ENCODE data around the gene GPR132. TPM values are rescaled to one million over a fixed set of nuclear protein-coding genes. Genes with fewer than 3 reads are reported as not detected.

Gene GPR132
- polyA plus RNA-seq, 1 donor (not counting 4 experiments of a cell fraction or from before 2014, with no cell fraction given) = not detected

- Histone ChIP-seq H3K27ac (ENCODE audit: control insufficient read depth, insufficient read depth, low read length) (no peak overlapping the region), H4K20me1 (ENCODE audit: control insufficient read depth, extremely low read depth, insufficient read depth, low read length) (no peaks in the 10 kb centered on the region), H2AFZ (ENCODE audit: control insufficient read depth, low read length) (no peak overlapping the region), H3K36me3 (ENCODE audit: control insufficient read depth in 2 of 2, extremely low read depth in 1 of 2, insufficient read depth in 2 of 2, low read length in 2 of 2) (peaks cover 0 to 4% of the 10 kb centered on the region in 2 experiments), H3K4me1 (ENCODE audit: control insufficient read depth, extremely low read depth, insufficient read depth, low read length) (peaks cover 6% of the 10 kb centered on the region), H3K4me2 (ENCODE audit: control insufficient read depth, extremely low read depth, insufficient read depth, low read depth, low read length) (no peak overlapping the region), H3K79me2 (ENCODE audit: control insufficient read depth, insufficient read depth, low read length) (no peaks in the 10 kb centered on the region), H3K9ac (ENCODE audit: control insufficient read depth, extremely low read depth, insufficient read depth, low read length) (no peak overlapping the region), H3K4me3 (ENCODE audit: control insufficient read depth in 2 of 3, extremely low read depth in 1 of 3, insufficient read depth in 2 of 3, low read depth in 1 of 3, low read length in 3 of 3) (no peak overlapping the region), H3K9me3 (ENCODE audit: control insufficient read depth, low read depth, low read length) (no peaks in the 10 kb centered on the region), H3K27me3 (ENCODE audit: control insufficient read depth, extremely low read depth, insufficient read depth, low read length) (no peaks in the 10 kb centered on the region), H3K9me1 (ENCODE audit: control insufficient read depth, extremely low read depth, insufficient read depth, low read length) (no peaks in the 10 kb centered on the region)
- TF ChIP-seq, protein P1, sequence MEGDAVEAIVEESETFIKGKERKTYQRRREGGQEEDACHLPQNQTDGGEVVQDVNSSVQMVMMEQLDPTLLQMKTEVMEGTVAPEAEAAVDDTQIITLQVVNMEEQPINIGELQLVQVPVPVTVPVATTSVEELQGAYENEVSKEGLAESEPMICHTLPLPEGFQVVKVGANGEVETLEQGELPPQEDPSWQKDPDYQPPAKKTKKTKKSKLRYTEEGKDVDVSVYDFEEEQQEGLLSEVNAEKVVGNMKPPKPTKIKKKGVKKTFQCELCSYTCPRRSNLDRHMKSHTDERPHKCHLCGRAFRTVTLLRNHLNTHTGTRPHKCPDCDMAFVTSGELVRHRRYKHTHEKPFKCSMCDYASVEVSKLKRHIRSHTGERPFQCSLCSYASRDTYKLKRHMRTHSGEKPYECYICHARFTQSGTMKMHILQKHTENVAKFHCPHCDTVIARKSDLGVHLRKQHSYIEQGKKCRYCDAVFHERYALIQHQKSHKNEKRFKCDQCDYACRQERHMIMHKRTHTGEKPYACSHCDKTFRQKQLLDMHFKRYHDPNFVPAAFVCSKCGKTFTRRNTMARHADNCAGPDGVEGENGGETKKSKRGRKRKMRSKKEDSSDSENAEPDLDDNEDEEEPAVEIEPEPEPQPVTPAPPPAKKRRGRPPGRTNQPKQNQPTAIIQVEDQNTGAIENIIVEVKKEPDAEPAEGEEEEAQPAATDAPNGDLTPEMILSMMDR (optimal IDR thresholded peaks at IDR 0.05 in 1 of 3, IDR thresholded peaks at IDR 0.05 in 1 of 3, conservative IDR thresholded peaks at IDR 0.05 in 1 of 3; ENCODE audit: extremely low read depth in 1 of 3, insufficient read depth in 2 of 3, low read length in 3 of 3) = no peak
- TF ChIP-seq EZH2 (IDR thresholded peaks at IDR 0.05; ENCODE audit: low read length) = no peak
- FAIRE-seq = no peak
- dilution Hi-C loops (cut with MboI; ENCODE audit: extremely low pct_ligation_motif_present, low sequenced_read_pairs) = no loop called here
- no peak for DNase-seq (ENCODE audit: low read depth, low spot score)
These were observed 3.2 kb downstream of the GPR132 start for GRCh38 chr14:105062048-105062433.

GRCh38 chr14:105061428-105062047 lies 3.7 kb downstream of the GPR132 start:
- dilution Hi-C loops (cut with MboI; ENCODE audit: extremely low pct_ligation_motif_present, low sequenced_read_pairs) = no loop called here
- Histone ChIP-seq H3K9ac (ENCODE audit: control insufficient read depth, extremely low read depth, insufficient read depth, low read length) (no peak overlapping the region), H3K36me3 (ENCODE audit: control insufficient read depth in 2 of 2, extremely low read depth in 1 of 2, insufficient read depth in 2 of 2, low read length in 2 of 2) (peaks cover 0 to 4% of the 10 kb centered on the region in 2 experiments), H3K4me1 (ENCODE audit: control insufficient read depth, extremely low read depth, insufficient read depth, low read length) (peaks cover 5% of the 10 kb centered on the region), H3K9me1 (ENCODE audit: control insufficient read depth, extremely low read depth, insufficient read depth, low read length) (no peaks in the 10 kb centered on the region), H3K27me3 (ENCODE audit: control insufficient read depth, extremely low read depth, insufficient read depth, low read length) (no peaks in the 10 kb centered on the region), H4K20me1 (ENCODE audit: control insufficient read depth, extremely low read depth, insufficient read depth, low read length) (no peaks in the 10 kb centered on the region), H3K79me2 (ENCODE audit: control insufficient read depth, insufficient read depth, low read length) (no peaks in the 10 kb centered on the region), H3K4me3 (ENCODE audit: control insufficient read depth in 2 of 3, extremely low read depth in 1 of 3, insufficient read depth in 2 of 3, low read depth in 1 of 3, low read length in 3 of 3) (no peak overlapping the region), H2AFZ (ENCODE audit: control insufficient read depth, low read length) (no peak overlapping the region), H3K27ac (ENCODE audit: control insufficient read depth, insufficient read depth, low read length) (no peak overlapping the region), H3K4me2 (ENCODE audit: control insufficient read depth, extremely low read depth, insufficient read depth, low read depth, low read length) (no peak overlapping the region), H3K9me3 (ENCODE audit: control insufficient read depth, low read depth, low read length) (no peaks in the 10 kb centered on the region)
- DNase-seq (ENCODE audit: low read depth, low spot score) (no peak), FAIRE-seq (no peak)
- TF ChIP-seq, protein P1 (optimal IDR thresholded peaks at IDR 0.05 in 1 of 3, IDR thresholded peaks at IDR 0.05 in 1 of 3, conservative IDR thresholded peaks at IDR 0.05 in 1 of 3; ENCODE audit: extremely low read depth in 1 of 3, insufficient read depth in 2 of 3, low read length in 3 of 3) = no peak
- TF ChIP-seq EZH2 (IDR thresholded peaks at IDR 0.05; ENCODE audit: low read length) = no peak
